Keratinocyte (primary cell): Measurements from ENCODE around the gene POMZP3. TPM values are rescaled to one million over a fixed set of nuclear protein-coding genes. Genes with fewer than 3 reads are reported as not detected.
"Not testable (repeated sequence)": the region's sequence is repeated elsewhere in the genome, so short reads cannot be mapped to it uniquely, and the experiment has no call there.

ENCODE experiments used
- DNase-seq: peaks from one replicate; pipeline ENCODE4 v3.0.0-alpha.2; 2011; ENCODE audit warnings: low read depth, missing footprints, low spot score
- FAIRE-seq: peaks from 2 replicates; lab custom pipeline; 2011; peaks lifted over from hg19 to GRCh38; lab: Jason Lieb, UNC
- H2AFZ ChIP-seq: 2 replicates; pipeline ENCODE4 v1.6.0; 2012; ENCODE audit warnings: low read length, control low read depth, inconsistent platforms; ENCODE audit not compliant: control insufficient read depth
- H3K27ac ChIP-seq: 2 replicates; pipeline ENCODE4 v1.5.1; 2011; ENCODE audit warnings: low read length; ENCODE audit not compliant: control insufficient read depth, insufficient read depth
- H3K27me3 ChIP-seq: 3 replicates; pipeline ENCODE4 v1.6.0; 2011; ENCODE audit warnings: low read length; ENCODE audit not compliant: control insufficient read depth, insufficient read depth; ENCODE audit errors: extremely low read depth
- H3K36me3 ChIP-seq, 2 experiments: 2 replicates in 1 of 2; 3 replicates in 1 of 2; pipeline ENCODE4 v1.5.1; 2011; ENCODE audit warnings: low read length in 2 of 2, mild to moderate bottlenecking in 1 of 2; ENCODE audit not compliant: control insufficient read depth in 2 of 2, insufficient read depth in 2 of 2; ENCODE audit errors: extremely low read depth in 1 of 2
- H3K4me1 ChIP-seq: 3 replicates; pipeline ENCODE4 v1.5.1; 2011; ENCODE audit warnings: low read length; ENCODE audit not compliant: control insufficient read depth, insufficient read depth; ENCODE audit errors: extremely low read depth
- H3K4me2 ChIP-seq: 3 replicates; pipeline ENCODE4 v1.6.0; 2011; ENCODE audit warnings: low read depth, low read length; ENCODE audit not compliant: control insufficient read depth, insufficient read depth; ENCODE audit errors: extremely low read depth
- H3K4me3 ChIP-seq, 3 experiments: fragments of 200-600 bp in 1 of 3; sonication (generic) in 1 of 3; 2 replicates in 2 of 3; 3 replicates in 1 of 3; pipeline ENCODE4 v1.5.1; 2011 to 2016; ENCODE audit warnings: low read length in 3 of 3, mild to moderate bottlenecking in 3 of 3, control low read depth in 2 of 3, inconsistent platforms in 1 of 3, low read depth in 1 of 3, mixed read lengths in 1 of 3, mixed run types in 1 of 3, moderate library complexity in 1 of 3; ENCODE audit not compliant: control insufficient read depth in 2 of 3, insufficient read depth in 2 of 3; ENCODE audit errors: extremely low read depth in 1 of 3
- H3K79me2 ChIP-seq: 2 replicates; pipeline ENCODE4 v1.6.0; 2012; ENCODE audit warnings: low read length; ENCODE audit not compliant: control insufficient read depth, insufficient read depth
- H3K9ac ChIP-seq: 3 replicates; pipeline ENCODE4 v1.6.0; 2011; ENCODE audit warnings: low read length; ENCODE audit not compliant: control insufficient read depth, insufficient read depth; ENCODE audit errors: extremely low read depth
- H3K9me1 ChIP-seq: 3 replicates; pipeline ENCODE4 v1.6.0; 2011; ENCODE audit warnings: low read length; ENCODE audit not compliant: control insufficient read depth, insufficient read depth; ENCODE audit errors: extremely low read depth
- H3K9me3 ChIP-seq: 2 replicates; pipeline ENCODE4 v1.5.1; 2012; ENCODE audit warnings: low read depth, low read length; ENCODE audit not compliant: control insufficient read depth
- H4K20me1 ChIP-seq: 3 replicates; pipeline ENCODE4 v1.6.0; 2011; ENCODE audit warnings: low read length; ENCODE audit not compliant: control insufficient read depth, insufficient read depth; ENCODE audit errors: extremely low read depth
- dilution Hi-C: fragments of 300-500 bp; cut with MboI; formaldehyde crosslinking; loops from one replicate; pipeline ENCODE4 v1.7.0; 2020; ENCODE audit warnings: low sequenced_read_pairs; ENCODE audit not compliant: extremely low pct_ligation_motif_present
- polyA plus RNA-seq, 5 experiments: library from polyadenylated mRNA; depleted of rRNA in 3 of 5; stranded (reverse) in 3 of 5; stranded (forward) in 1 of 5; unstranded in 1 of 5; fragments of >200 nt; gene quantifications; 1 replicate in 1 of 5; 2 replicates in 3 of 5; 3 replicates in 1 of 5; pipeline versions ENCODE4 v1.2.1 to v1.2.3, GENCODE V29; 2011 to 2012; ENCODE audit warnings: missing spikeins in 2 of 5, low read depth in 1 of 5, low replicate concordance in 1 of 5
- TF ChIP-seq, protein P1 (sequence below), 3 experiments: IDR thresholded peaks in 1 of 3; conservative IDR thresholded peaks in 1 of 3; optimal IDR thresholded peaks in 1 of 3; 2 replicates in 2 of 3; 3 replicates in 1 of 3; pipeline versions ENCODE3 to v1.5.1; 2011; ENCODE audit warnings: low read length in 3 of 3, mild to moderate bottlenecking in 3 of 3, moderate library complexity in 2 of 3, control low read depth in 1 of 3, inconsistent platforms in 1 of 3; ENCODE audit not compliant: insufficient read depth in 2 of 3; ENCODE audit errors: extremely low read depth in 1 of 3

The POMZP3 gene
- polyA plus RNA-seq, 1 donor (not counting 4 experiments of a cell fraction or from before 2014, with no cell fraction given), result 9.1 TPM

GRCh38 chr7:76642620-76643019 lies 15.5 kb upstream of the POMZP3 start:
- H3K4me2 ChIP-seq, H3K79me2 ChIP-seq, dilution Hi-C loops, H3K9me1 ChIP-seq, FAIRE-seq, DNase-seq, H3K36me3 ChIP-seq, H3K27me3 ChIP-seq, H3K9ac ChIP-seq, H3K4me1 ChIP-seq, H3K4me3 ChIP-seq, H3K27ac ChIP-seq, H2AFZ ChIP-seq, H3K9me3 ChIP-seq, H4K20me1 ChIP-seq: not testable (repeated sequence)

DNA sequence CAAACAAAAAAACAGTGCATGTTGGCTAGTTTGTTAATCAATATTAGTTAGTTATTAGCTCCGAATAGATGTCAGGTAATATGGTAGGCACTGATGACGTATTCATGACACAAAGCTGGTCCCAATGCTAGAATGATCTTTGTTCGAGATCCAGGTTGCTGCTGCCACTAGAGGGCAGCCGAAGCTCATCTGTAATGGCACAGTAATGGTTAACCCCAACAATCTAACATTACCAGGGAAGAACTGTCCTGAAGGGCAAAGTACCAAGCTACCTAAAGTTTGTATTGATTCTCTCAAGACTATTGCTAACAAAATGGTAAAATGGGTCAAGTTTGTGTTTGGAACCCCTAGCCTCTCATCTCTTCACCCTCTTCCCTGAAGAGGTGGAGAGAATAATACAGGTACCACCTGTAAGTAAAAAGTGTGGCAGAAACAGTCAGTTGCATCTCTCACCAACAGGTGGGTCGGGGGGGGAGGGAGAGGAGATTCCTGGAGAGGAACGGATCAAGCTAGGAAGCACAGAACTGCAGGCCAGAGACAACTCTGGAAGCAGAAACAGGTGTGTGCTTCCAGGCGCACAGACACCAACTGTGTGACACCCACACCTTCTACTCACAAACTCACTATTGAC lies 10.1 kb upstream of the POMZP3 start:
- H3K9me1 ChIP-seq, H3K4me1 ChIP-seq, H2AFZ ChIP-seq, H4K20me1 ChIP-seq, H3K4me2 ChIP-seq, H3K9me3 ChIP-seq, H3K27me3 ChIP-seq, H3K79me2 ChIP-seq, FAIRE-seq, H3K9ac ChIP-seq, H3K36me3 ChIP-seq, DNase-seq, H3K4me3 ChIP-seq, H3K27ac ChIP-seq, dilution Hi-C loops: not testable (repeated sequence)
- TF ChIP-seq, protein P1, sequence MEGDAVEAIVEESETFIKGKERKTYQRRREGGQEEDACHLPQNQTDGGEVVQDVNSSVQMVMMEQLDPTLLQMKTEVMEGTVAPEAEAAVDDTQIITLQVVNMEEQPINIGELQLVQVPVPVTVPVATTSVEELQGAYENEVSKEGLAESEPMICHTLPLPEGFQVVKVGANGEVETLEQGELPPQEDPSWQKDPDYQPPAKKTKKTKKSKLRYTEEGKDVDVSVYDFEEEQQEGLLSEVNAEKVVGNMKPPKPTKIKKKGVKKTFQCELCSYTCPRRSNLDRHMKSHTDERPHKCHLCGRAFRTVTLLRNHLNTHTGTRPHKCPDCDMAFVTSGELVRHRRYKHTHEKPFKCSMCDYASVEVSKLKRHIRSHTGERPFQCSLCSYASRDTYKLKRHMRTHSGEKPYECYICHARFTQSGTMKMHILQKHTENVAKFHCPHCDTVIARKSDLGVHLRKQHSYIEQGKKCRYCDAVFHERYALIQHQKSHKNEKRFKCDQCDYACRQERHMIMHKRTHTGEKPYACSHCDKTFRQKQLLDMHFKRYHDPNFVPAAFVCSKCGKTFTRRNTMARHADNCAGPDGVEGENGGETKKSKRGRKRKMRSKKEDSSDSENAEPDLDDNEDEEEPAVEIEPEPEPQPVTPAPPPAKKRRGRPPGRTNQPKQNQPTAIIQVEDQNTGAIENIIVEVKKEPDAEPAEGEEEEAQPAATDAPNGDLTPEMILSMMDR (optimal IDR thresholded peaks at IDR 0.05 in 1 of 3, IDR thresholded peaks at IDR 0.05 in 1 of 3, conservative IDR thresholded peaks at IDR 0.05 in 1 of 3; ENCODE audit: extremely low read depth in 1 of 3, insufficient read depth in 2 of 3, low read length in 3 of 3), result peak in 2 of 3 experiments; percentile 31

DNA sequence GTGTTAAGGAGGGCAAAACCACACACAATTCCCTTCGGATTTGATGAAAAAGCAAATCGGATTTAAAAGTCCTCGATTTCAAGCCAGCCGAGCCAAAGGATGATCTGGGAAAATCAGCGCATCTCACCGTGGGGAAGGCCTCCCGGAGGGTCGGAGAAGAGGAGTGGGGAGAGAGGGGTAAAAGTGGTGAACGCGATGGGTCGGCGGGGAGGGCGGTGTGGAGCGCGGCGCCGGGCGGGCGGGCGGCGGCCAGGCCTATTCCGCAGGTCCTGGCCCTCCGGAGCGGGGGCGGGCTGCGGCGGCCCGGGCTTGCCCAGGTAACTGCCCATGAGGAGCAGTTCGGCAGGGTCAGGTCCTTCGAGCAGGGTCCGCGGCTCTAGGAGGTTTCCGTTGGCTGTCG lies 498 bp downstream of the POMZP3 start:
- FAIRE-seq, H2AFZ ChIP-seq, H3K9me1 ChIP-seq, DNase-seq, H3K36me3 ChIP-seq, H3K4me1 ChIP-seq, H3K27me3 ChIP-seq, H3K9me3 ChIP-seq, H3K79me2 ChIP-seq, H4K20me1 ChIP-seq, dilution Hi-C loops: not testable (repeated sequence)
- Histone ChIP-seq H3K4me2 (peak overlapping the region; percentile 46), H3K27ac (peak overlapping the region; percentile 39), H3K4me3 (peak overlapping the region in 2 of 3 experiments; percentile 49 to 56), H3K9ac (peak overlapping the region; percentile 65)

- H3K4me2 ChIP-seq, H2AFZ ChIP-seq, H3K27me3 ChIP-seq, dilution Hi-C loops, H3K27ac ChIP-seq, FAIRE-seq, H3K9ac ChIP-seq, H3K9me1 ChIP-seq, H3K36me3 ChIP-seq, H4K20me1 ChIP-seq, H3K9me3 ChIP-seq, H3K4me3 ChIP-seq, H3K4me1 ChIP-seq, H3K79me2 ChIP-seq, DNase-seq: not testable (repeated sequence)
Observed at GRCh38 chr7:76619439-76620190, 7.5 kb downstream of the POMZP3 start.
